ENCODE results near the gene EPC2. TPM values are rescaled to one million over a fixed set of nuclear protein-coding genes. Genes with fewer than 3 reads are reported as not detected.
A peak's percentile ranks its signal among the peaks of the same experiment; 100 is the strongest.
"Not testable (repeated sequence)": the region's sequence is repeated elsewhere in the genome, so short reads cannot be mapped to it uniquely, and the experiment has no call there.

Gene EPC2
- total RNA-seq, 1 donor from 2014 or later, result 39.2 TPM

DNA sequence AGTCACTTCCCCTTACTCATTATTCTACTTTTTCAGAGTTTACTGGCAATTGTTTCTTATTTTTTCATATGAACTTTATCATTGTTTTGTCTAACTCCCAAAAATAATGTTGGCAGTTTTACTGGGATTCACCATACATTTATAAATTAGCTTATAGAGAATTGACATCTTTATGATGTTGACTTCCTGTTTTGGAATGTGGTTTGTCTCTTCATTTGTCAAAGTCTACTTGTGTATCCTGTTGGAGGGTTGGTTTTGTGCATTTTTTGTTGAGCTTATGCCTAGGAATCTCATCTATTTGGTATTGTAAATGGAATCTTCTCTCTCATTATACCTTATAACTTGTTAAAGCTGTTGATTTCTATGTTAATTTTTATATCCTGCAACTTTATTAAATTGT, 16.4 kb downstream of the EPC2 start:
- Mint-ChIP-seq H3K27ac (ENCODE audit: unreplicated experiment) (no peak overlapping the region), H3K9me3 (ENCODE audit: unreplicated experiment) (no peaks in the 10 kb centered on the region), H3K4me3 (ENCODE audit: unreplicated experiment) (no peak overlapping the region), H3K4me1 (ENCODE audit: unreplicated experiment) (peaks cover 32% of the 10 kb centered on the region), H3K27me3 (ENCODE audit: unreplicated experiment) (no peaks in the 10 kb centered on the region), H3K36me3 (ENCODE audit: unreplicated experiment) (no peaks in the 10 kb centered on the region)
- no peak for DNase-seq (ENCODE audit: extremely low spot score, unreplicated experiment)
- TF ChIP-seq, protein P1, sequence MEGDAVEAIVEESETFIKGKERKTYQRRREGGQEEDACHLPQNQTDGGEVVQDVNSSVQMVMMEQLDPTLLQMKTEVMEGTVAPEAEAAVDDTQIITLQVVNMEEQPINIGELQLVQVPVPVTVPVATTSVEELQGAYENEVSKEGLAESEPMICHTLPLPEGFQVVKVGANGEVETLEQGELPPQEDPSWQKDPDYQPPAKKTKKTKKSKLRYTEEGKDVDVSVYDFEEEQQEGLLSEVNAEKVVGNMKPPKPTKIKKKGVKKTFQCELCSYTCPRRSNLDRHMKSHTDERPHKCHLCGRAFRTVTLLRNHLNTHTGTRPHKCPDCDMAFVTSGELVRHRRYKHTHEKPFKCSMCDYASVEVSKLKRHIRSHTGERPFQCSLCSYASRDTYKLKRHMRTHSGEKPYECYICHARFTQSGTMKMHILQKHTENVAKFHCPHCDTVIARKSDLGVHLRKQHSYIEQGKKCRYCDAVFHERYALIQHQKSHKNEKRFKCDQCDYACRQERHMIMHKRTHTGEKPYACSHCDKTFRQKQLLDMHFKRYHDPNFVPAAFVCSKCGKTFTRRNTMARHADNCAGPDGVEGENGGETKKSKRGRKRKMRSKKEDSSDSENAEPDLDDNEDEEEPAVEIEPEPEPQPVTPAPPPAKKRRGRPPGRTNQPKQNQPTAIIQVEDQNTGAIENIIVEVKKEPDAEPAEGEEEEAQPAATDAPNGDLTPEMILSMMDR (IDR thresholded peaks at IDR 0.05), result no peak

DNA sequence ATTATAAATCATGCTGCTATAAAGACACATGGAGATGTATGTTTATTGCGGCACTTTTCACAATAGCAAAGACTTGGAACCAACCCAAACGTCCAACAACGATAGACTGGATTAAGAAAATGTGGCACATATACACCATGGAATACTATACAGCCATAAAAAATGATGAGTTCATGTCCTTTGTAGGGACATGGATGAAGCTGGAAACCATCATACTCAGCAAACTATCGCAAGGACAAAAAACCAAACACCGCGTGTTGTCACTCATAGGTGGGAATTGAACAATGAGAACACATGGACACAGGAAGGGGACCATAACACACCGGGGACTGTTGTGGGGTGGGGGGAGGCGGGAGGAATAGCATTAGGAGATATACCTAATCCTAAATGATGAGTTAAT, 17.8 kb downstream of the EPC2 start:
- H3K27ac Mint-ChIP-seq (ENCODE audit: unreplicated experiment); H3K9me3 Mint-ChIP-seq (ENCODE audit: unreplicated experiment); DNase-seq (ENCODE audit: extremely low spot score, unreplicated experiment); H3K27me3 Mint-ChIP-seq (ENCODE audit: unreplicated experiment); H3K36me3 Mint-ChIP-seq (ENCODE audit: unreplicated experiment); H3K4me3 Mint-ChIP-seq (ENCODE audit: unreplicated experiment): not testable (repeated sequence)
- H3K4me1 Mint-ChIP-seq (ENCODE audit: unreplicated experiment), result peaks cover 31% of the 10 kb centered on the region

DNA sequence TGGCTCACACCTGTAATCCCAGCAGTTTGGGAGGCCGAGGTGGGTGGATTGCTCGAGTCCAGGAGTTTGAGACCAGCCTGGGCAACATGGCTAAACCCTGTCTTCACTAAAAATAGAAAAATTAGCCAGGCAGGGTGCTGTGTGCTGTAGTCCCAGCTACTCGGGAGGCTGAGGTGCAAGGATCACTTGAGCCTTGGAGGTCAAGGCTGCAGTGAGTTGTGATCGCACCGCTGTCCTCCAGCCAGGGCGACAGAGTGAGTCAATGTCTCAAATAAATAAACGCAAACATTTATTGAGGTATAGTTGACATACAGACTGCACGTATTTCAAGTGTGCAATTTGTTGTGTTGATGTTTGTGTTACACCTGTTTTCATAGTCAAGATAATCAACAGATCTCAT, 19.7 kb downstream of the EPC2 start:
- Mint-ChIP-seq H3K4me3 (ENCODE audit: unreplicated experiment) (no peak overlapping the region), H3K9me3 (ENCODE audit: unreplicated experiment) (no peaks in the 10 kb centered on the region), H3K36me3 (ENCODE audit: unreplicated experiment) (no peaks in the 10 kb centered on the region), H3K4me1 (ENCODE audit: unreplicated experiment) (peaks cover 41% of the 10 kb centered on the region), H3K27me3 (ENCODE audit: unreplicated experiment) (no peaks in the 10 kb centered on the region), H3K27ac (ENCODE audit: unreplicated experiment) (no peak overlapping the region)
- no peak for DNase-seq (ENCODE audit: extremely low spot score, unreplicated experiment)
- TF ChIP-seq, protein P1 (IDR thresholded peaks at IDR 0.05), result no peak

DNA sequence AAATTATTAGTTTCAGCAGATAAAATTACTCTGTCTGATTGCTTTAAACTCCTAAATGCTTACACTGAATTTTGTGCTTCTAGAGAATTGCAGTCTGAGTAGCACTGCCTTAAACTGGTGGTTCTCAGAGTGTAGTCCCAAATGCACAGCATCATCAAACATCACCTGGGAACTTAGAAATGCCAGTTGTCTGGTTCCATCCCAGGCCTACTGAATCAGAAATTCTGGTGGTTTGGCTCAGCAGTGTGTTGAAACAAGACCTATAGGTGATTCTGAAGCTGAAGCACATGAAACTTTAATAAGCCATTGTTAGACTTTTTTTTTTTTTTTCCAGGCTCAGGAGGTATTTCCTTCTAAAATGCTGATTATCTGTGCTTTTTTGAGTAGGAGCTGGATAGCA, 22.0 kb downstream of the EPC2 start:
- H3K36me3 Mint-ChIP-seq (ENCODE audit: unreplicated experiment), result no peaks in the 10 kb centered on the region
- H3K4me3 Mint-ChIP-seq (ENCODE audit: unreplicated experiment), result no peak overlapping the region
- no peak overlapping the region for H3K27ac Mint-ChIP-seq (ENCODE audit: unreplicated experiment)
- TF ChIP-seq, protein P1 (IDR thresholded peaks at IDR 0.05), result no peak
- H3K4me1 Mint-ChIP-seq (ENCODE audit: unreplicated experiment), result peaks cover 33% of the 10 kb centered on the region
- no peaks in the 10 kb centered on the region for H3K9me3 Mint-ChIP-seq (ENCODE audit: unreplicated experiment)
- H3K27me3 Mint-ChIP-seq (ENCODE audit: unreplicated experiment), result no peaks in the 10 kb centered on the region
- no peak for DNase-seq (ENCODE audit: extremely low spot score, unreplicated experiment)

DNA sequence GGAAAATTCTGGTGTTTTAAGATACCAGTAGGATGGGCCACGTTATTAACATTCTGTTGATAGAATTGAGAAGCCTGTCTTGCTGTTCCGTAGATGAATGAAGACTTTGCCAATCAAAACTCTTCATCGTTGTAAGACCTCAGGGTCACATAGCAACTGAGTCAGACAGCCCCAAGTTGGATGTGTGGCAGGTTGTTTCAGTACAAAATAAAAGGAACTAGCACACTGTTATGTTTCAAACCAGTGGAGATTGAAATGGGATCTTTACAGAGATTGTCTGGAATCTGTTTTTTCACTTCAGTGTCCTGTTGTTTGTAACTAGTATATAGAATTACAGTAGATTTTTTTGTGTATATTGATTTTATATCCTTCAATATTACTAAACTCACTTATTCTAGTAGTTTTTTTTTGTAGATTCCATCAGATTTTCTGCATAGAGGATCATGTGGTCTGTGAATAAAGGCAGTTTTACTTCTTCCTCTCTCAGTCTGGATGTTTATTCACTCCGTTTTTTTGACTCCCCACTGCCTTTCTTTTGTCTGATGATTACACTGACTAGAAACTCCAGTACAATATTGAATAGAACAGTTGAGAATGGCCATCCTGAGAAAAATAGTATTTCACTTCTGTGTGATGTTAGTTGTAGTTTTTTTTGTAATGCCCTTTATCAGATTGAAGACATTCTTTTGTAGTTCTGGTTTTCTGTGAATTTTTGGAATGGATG, 22.7 kb downstream of the EPC2 start:
- Mint-ChIP-seq H3K27me3 (ENCODE audit: unreplicated experiment) (no peaks in the 10 kb centered on the region), H3K27ac (ENCODE audit: unreplicated experiment) (peak overlapping the region; percentile 54), H3K4me3 (ENCODE audit: unreplicated experiment) (no peak overlapping the region), H3K36me3 (ENCODE audit: unreplicated experiment) (peaks cover 2% of the 10 kb centered on the region), H3K9me3 (ENCODE audit: unreplicated experiment) (peaks cover 3% of the 10 kb centered on the region), H3K4me1 (ENCODE audit: unreplicated experiment) (peaks cover 33% of the 10 kb centered on the region)
- TF ChIP-seq, protein P1 (IDR thresholded peaks at IDR 0.05), result no peak
- DNase-seq (ENCODE audit: extremely low spot score, unreplicated experiment), result no peak

Data from osteocyte (in vitro differentiated cells).